IPS DF 6.9 (cell line): ENCODE measurements around the gene TNRC6A.

ENCODE experiments used
- DNase-seq: peaks from one replicate; pipeline ENCODE4 v3.0.0-alpha.2; 2013; ENCODE audit warnings: low read depth, low spot score
- H3K27ac ChIP-seq: one replicate; pipeline ENCODE4 v1.5.1; 2013; ENCODE audit warnings: low read length, control low read depth
- H3K27me3 ChIP-seq: 2 replicates; pipeline ENCODE4 v1.6.1; 2013; ENCODE audit warnings: mild to moderate bottlenecking, low read length; ENCODE audit not compliant: control insufficient read depth, insufficient read depth
- H3K36me3 ChIP-seq: 2 replicates; pipeline ENCODE4 v1.6.1; 2013; ENCODE audit warnings: low read length; ENCODE audit not compliant: control insufficient read depth, insufficient read depth
- H3K4me1 ChIP-seq: 2 replicates; pipeline ENCODE4 v1.6.1; 2013; ENCODE audit warnings: low read length; ENCODE audit not compliant: control insufficient read depth, insufficient read depth
- H3K4me3 ChIP-seq: 2 replicates; pipeline ENCODE4 v1.5.1; 2013; ENCODE audit warnings: mild to moderate bottlenecking, low read length
- H3K9me3 ChIP-seq: 2 replicates; pipeline ENCODE4 v1.6.1; 2013; ENCODE audit warnings: low read length, inconsistent platforms; ENCODE audit not compliant: control insufficient read depth, insufficient read depth
- WGBS: extraction: QIAGEN DNeasy Blood & Tissue Kit; methylation state at CpG from one replicate; pipeline ENCODE4 v1.1.7; 2013; ENCODE audit warnings: mixed read lengths, missing lambda C conversion rate; ENCODE audit not compliant: insufficient read length, insufficient coverage; 5-methylcytosine and 5-hydroxymethylcytosine counted together

TNRC6A gene

GRCh38 chr16:24826096-24826690, 96.7 kb downstream of the TNRC6A start:
- DNase-seq = no peak
- H3K27me3 ChIP-seq = no peaks in the 10 kb centered on the region
- peaks cover 24% of the 10 kb centered on the region for H3K36me3 ChIP-seq
- H3K4me3 ChIP-seq = no peak overlapping the region
- no peaks in the 10 kb centered on the region for H3K9me3 ChIP-seq
- H3K4me1 ChIP-seq = no peaks in the 10 kb centered on the region
- no peak overlapping the region for H3K27ac ChIP-seq
- WGBS = 100% methylated on average over 2 of the region's 12 CpGs

- H3K36me3 ChIP-seq = peaks cover 20% of the 10 kb centered on the region
These were observed 97.5 kb downstream of the TNRC6A start for GRCh38 chr16:24826817-24827566.

DNA sequence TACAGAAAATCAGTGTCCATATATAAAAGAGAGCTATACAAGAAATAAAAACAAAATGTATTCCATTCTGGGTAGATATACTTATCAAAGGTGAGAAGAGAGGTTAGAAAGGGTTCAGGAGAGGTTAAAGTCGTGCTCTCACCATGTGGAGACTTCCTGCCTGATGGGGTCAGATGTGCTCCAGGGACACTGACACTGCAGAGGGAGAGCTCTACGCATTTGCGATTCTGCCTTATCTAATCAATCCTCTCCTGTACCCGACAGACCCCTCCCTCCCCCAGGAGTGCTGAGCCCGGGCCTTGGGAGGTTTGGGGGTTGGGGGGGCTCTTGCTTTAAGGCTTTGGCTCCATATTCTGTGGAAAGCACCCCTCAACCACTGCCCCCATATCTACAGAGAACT, 99.7 kb downstream of the TNRC6A start:
- Histone ChIP-seq H3K9me3 (no peaks in the 10 kb centered on the region), H3K36me3 (peaks cover 1% of the 10 kb centered on the region; the same call in 1 of the 2 replicates), H3K4me1 (no peaks in the 10 kb centered on the region), H3K4me3 (no peak overlapping the region), H3K27me3 (no peaks in the 10 kb centered on the region), H3K27ac (no peak overlapping the region)
- WGBS = no CpG with 5 or more reads among the region's 5 CpGs
- no peak for DNase-seq

More at GRCh38 chr16:24826817-24827566, 97.5 kb downstream of the TNRC6A start:
- H3K4me3 ChIP-seq = no peak overlapping the region
- no peak for DNase-seq
- WGBS = no CpG with 5 or more reads among the region's 9 CpGs
- no peaks in the 10 kb centered on the region for H3K4me1 ChIP-seq
- no peaks in the 10 kb centered on the region for H3K9me3 ChIP-seq
- no peaks in the 10 kb centered on the region for H3K27me3 ChIP-seq
- H3K27ac ChIP-seq = no peak overlapping the region

- Histone ChIP-seq H3K27ac (no peak overlapping the region), H3K27me3 (no peaks in the 10 kb centered on the region), H3K4me1 (no peaks in the 10 kb centered on the region), H3K4me3 (no peak overlapping the region), H3K36me3 (no peaks in the 10 kb centered on the region), H3K9me3 (no peaks in the 10 kb centered on the region)
- DNase-seq = no peak
- 100% methylated on average over 1 of the region's 6 CpGs for WGBS
These were observed 103.9 kb downstream of the TNRC6A start for GRCh38 chr16:24833352-24833751.

DNA sequence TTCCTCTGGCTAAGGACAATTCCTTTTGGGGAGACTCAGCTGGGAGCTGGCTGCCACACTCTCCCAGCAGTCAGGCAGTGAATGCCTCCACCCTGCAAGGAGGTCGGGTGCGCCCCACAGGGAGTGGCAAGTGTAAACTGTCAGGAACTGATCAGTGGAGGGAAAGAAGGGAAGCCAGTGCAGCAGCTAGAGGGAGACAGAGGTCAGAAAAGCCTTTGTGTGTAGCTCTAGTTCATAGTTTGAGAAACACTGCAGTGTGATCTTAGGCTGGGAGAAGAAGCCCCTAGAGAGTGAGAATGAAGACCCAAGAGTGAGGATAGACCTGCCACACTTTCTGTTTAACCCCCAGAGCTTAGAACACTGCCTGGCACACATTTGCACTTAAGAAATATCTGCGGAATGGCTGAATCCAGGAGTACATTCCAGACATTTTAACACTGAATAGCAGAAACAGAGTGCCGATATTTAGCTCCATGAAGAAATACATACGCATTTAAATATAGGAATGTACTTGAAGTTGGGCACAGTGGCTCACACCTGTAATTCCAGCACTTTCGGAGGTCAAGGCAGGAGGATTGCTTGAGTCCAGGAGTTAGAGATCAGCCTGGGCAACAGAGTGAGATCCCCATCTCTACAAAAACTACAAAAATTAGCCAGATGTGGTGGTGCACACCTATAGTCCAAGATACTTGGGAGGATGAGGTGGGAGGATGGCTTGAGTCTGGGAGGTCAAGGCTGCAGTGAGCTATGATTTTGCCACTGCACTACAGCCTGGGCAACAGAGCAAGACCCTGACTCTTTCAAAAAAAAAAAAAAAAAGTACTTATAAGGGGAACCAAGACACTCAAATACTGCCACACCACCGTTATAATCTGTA, 105.2 kb downstream of the TNRC6A start:
- H3K4me3 ChIP-seq = no peak overlapping the region
- no peak overlapping the region for H3K27ac ChIP-seq
- H3K4me1 ChIP-seq = no peaks in the 10 kb centered on the region
- H3K36me3 ChIP-seq = no peaks in the 10 kb centered on the region
- no CpG with 5 or more reads among the region's 7 CpGs for WGBS
- no peaks in the 10 kb centered on the region for H3K27me3 ChIP-seq
- no peak for DNase-seq
- no peaks in the 10 kb centered on the region for H3K9me3 ChIP-seq

- WGBS = 100% methylated on average over 2 of the region's 6 CpGs
- Histone ChIP-seq H3K4me3 (no peak overlapping the region), H3K4me1 (no peaks in the 10 kb centered on the region), H3K27me3 (no peaks in the 10 kb centered on the region), H3K36me3 (no peaks in the 10 kb centered on the region), H3K27ac (no peak overlapping the region), H3K9me3 (no peaks in the 10 kb centered on the region)
- DNase-seq = no peak
These were observed 107.4 kb downstream of the TNRC6A start for GRCh38 chr16:24836836-24837235.

GRCh38 chr16:24837969-24838368, 108.5 kb downstream of the TNRC6A start:
- no peak for DNase-seq
- Histone ChIP-seq H3K36me3 (no peaks in the 10 kb centered on the region), H3K4me1 (no peaks in the 10 kb centered on the region), H3K27ac (no peak overlapping the region), H3K9me3 (no peaks in the 10 kb centered on the region), H3K27me3 (no peaks in the 10 kb centered on the region), H3K4me3 (no peak overlapping the region)
- no CpG with 5 or more reads among the region's 9 CpGs for WGBS

GRCh38 chr16:24838554-24839266, 109.3 kb downstream of the TNRC6A start:
- no peaks in the 10 kb centered on the region for H3K9me3 ChIP-seq
- no CpG with 5 or more reads among the region's 5 CpGs for WGBS
- no peak for DNase-seq
- no peak overlapping the region for H3K27ac ChIP-seq
- H3K4me3 ChIP-seq = no peak overlapping the region
- no peaks in the 10 kb centered on the region for H3K27me3 ChIP-seq
- no peaks in the 10 kb centered on the region for H3K36me3 ChIP-seq
- no peaks in the 10 kb centered on the region for H3K4me1 ChIP-seq

- no peak overlapping the region for H3K27ac ChIP-seq
- no peaks in the 10 kb centered on the region for H3K4me1 ChIP-seq
- no CpG with 5 or more reads among the region's 7 CpGs for WGBS
- H3K4me3 ChIP-seq = no peak overlapping the region
- DNase-seq = no peak
- no peaks in the 10 kb centered on the region for H3K36me3 ChIP-seq
- H3K9me3 ChIP-seq = no peaks in the 10 kb centered on the region
- H3K27me3 ChIP-seq = no peaks in the 10 kb centered on the region
These were observed 110.0 kb downstream of the TNRC6A start for GRCh38 chr16:24839347-24839972.

- no peaks in the 10 kb centered on the region for H3K27me3 ChIP-seq
- no peaks in the 10 kb centered on the region for H3K9me3 ChIP-seq
- H3K36me3 ChIP-seq = no peaks in the 10 kb centered on the region
- H3K4me3 ChIP-seq = no peak overlapping the region
- DNase-seq = no peak
- H3K27ac ChIP-seq = no peak overlapping the region
- peaks cover 1% of the 10 kb centered on the region; the same call in 1 of the 2 replicates for H3K4me1 ChIP-seq
These were observed 111.8 kb downstream of the TNRC6A start for GRCh38 chr16:24841291-24841690.
